NCI-H69 (cell line): ENCODE results near the gene ZNF593OS.

Experiments
- DNase-seq: peaks from one replicate; lab custom pipeline; 2025; lab: John Stamatoyannopoulos, UW

ZNF593OS gene

DNA sequence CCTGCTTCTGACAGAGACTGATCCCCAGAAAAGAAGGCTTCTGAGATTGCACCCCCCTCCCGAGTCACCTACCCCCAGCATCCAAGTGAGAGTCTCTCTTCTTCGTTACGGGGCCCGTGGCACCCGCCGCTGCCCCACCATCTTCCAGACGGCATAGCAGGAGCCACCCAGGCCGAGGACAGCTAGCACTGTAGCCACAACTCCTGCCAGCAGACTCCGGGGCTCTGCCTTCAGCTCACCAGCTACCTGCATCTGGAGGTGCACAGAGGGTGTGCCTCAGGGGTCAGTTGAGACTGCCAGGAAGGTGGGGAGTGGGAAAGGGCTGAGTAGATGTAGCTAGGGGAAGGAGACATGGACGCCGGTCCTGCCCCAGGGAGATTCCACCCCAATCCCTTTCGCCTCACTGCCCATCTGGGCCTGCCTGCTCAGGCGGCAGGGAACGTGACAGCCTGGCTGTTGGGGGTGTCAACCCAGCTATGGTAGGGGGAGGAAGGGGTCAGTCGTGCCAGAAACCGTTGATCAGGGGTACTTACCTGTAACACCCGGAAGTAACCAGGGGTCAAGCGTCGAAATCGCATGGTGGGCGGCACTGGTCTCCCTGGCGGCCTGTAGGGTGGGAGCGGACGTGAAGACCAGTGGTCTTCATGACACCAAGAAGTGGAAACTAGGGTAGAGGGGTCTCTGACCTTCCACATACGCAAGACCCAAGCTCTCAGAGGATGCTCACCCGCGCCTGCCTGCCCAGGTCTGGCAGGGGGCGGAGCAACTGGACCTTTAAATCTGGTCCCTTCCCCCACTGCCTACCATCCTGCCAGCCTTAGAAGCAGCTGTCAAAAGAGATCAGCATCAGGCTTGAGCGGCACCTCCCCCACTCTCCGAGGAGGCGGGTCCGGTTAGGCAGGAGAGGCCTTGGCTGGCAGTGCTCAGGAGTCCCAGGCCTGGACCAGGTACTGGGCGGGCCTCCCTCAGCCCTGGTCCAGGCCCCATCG is at the start of gene ZNF593OS:
Gene ZNF593OS, minus strand, starts transcription at position 749 of the 989 bp plus-strand sequence. Its CDS starts 171 bp downstream, at position 578.
- no peak for DNase-seq

DNA sequence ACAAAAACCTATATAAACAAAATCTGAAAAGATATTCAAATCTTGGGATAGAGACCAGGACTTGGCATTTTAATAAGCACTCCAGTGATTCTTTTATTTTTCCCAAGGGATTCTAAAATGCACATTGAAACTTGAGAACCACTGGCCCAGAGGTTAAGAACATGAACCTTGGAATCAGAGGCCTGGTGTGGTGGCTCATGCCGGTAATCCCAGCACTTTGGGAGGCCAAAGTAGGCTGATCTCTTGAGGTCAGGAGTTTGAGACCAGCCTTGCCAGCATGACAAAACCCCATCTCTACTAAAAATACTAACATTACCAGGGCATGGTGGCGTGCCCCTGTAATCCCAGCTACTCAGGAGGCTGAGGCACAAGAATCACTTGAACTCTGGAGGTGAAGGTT is 49.5 kb upstream of the ZNF593OS start:
- peak; percentile 14 for DNase-seq

DNA sequence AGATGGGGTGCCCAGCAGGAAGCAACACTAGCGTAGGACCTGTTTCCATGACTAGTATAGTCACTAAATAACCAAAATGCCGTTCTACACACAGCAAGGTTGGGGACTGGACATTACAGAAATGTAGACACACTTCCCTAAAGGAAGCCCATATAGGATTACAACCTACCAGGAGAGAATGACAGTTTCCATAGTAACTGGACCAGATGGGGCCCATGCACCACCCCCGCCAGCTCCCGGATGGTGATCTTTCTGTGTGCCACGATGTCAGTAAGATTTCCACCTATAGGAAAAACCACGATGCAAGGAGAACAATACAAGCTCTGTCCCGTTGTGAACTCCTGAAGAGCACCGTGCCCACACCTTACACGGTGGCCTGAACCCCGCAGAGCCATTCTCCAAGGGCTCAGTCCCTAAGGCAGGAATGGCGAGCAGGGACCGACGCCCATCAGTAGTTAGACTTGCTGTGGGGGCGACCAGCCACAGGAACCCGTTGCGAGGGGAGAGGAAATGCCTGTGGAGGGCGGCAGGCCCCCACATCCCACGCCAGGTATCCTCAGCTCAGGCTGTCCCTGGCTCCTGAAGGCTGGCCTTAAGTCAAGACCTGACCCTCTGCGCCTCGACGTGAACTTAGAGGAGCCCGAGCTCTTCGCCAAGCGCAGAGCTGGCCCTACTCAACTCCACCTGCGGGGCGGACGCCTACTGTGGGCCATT is 48.7 kb upstream of the ZNF593OS start:
- DNase-seq, result peak; percentile 66

DNA sequence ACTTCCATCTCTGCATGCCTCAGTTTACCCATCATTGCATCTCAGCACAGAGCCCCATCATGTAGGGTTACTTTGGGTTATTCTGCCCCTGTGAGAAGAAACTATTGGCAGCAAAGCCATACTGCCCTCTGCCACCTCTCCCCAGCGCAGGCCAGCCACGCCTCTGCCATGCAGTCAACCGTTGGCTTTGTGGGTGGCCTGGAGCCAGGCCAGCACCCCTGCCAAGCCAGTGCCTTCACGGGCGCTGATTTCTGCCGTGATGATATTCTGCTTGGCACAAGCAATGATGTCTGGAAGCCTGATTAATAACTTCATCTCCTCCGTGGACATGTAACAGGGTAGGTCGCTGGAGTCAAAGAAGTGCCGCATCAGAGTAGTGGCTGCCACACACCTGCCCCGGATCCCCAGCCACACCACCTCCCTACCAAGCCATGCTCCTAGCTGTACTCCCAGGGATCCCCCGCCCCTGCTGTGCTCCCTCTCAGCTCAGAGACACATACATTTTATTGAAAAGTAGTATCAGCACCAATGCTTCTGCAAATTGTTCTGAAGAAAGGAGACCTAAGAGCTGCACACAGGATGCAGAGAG is 47.4 kb upstream of the ZNF593OS start:
- peak; percentile 71 for DNase-seq

DNA sequence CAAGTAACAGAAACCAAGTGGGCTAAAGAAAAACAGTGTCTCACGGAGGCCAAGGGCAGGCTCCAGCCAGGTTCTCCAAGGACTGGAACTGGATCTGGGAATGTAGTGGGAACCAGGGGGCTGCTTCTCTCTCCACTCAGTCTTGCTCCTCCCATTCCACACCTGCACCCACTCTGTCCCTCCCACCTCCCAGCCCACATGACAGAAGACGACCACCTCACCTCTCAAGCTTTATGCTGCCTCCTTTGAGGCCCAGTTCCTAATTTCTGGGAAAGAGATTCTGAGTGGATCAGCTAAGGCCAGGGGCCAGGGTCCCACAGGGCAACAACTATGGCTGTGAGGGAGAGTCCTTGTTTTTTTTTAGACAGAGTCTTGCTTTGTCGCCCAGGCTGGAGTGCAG is 43.6 kb upstream of the ZNF593OS start:
- DNase-seq, result no peak

DNA sequence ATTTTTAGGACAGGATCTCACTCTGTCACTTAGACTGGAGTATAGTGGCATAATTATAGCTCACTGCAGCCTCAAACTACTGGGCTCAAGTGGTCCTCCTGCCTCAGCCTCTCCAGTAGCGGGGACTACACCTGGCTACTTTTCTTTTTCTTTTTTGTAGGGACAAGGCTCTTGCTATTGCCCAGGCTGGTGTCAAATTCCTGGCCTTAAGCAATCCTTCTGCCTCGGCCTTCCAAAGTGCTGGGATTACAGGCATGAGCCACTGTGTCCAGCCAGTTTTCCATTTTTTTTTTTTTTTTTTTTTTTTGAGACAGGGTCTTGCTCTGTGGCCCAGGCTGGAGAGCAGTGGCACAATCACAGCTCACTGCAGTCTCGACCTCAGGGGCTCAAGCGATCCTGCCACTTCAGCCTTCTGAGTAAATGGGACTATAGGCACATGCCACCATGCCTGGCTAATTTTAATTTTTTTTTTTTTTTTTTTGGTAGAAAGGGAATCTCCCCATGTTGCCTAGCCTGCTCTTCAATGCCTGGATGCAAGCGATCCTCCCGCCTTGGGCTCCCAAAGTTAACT is 41.8 kb upstream of the ZNF593OS start:
- no peak for DNase-seq

DNA sequence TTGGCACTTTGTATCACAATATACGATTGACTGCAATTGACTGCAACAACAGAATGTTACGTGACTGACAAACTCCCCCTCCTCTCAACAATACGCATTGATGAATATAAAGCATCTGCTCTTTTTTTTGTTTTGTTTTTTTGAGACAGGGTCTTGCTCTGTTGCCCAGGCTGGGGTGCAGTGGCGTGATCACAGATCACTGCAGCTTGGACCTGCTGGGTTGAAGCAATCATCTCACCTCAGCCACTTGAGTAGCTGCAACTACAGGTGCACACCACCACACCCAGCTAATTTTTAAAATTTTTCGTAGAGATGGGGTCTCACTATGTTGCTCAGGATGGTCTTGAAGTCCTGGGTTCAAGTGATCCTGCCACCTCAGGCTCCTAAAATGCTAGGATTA is 41.1 kb upstream of the ZNF593OS start:
- no peak for DNase-seq

DNA sequence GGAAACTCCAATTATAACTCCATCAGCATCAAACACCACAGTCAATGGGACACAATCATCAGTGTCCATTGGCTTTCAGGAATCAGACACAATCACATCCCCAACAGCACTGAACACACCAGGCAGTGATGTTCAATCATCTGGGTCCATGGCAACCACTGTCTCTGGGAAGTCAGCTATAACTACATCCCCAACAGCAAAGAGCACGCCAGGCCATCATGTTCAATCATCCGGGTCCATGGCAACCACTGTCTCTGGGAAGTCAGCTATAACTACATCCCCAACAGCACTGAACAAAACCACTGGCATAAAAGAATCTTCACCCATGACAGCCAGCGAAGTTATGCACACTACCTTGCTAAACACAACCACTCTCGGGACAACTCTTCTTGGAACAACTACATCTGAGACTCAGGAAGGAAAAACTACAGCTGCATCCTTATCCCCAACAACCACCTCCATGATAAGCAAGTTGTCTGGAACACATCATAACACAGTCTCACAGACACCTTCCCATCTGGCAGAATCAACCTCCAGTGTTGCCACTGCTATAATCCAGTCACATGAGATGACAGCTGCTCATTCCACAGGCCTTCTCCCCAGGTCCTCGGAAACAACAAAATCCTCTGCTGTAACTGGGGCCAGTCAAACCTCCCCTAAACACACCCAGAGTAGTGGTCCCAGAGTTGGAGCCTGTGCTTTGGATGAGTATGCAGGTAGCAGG is 38.7 kb upstream of the ZNF593OS start:
- DNase-seq, result no peak

DNA sequence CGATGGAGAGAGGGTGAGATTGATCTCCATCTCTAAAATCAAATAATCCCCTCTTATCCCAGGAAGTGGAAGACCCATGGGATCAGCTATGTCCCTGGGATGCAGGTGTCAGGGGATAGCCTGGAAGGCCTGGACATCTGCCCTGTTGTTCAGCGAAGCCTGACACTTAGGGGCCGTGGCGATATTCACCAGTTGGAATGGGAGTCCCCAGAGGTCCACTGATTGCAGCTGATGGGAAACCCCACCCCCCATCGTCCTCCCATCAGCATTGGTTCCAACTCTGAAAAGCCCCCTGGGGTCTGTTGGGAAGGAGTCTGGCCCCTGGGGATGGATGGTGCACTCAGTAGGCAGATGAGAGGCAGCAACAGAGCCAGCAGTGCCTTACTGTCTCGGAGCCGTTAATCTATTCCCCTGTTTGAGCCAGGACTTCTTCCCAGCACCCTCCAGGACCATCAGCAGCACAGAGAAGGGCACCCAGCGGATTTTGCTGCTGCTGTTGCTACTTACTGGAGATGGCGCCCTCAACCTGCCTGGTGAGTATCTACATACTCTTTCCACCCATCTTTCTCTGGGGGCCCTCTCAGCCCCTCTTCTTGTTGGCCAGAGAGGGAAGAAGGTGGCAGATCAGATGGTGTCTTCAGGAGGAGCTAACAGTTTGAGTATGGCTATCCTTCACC is 32.1 kb upstream of the ZNF593OS start:
- DNase-seq, result no peak

DNA sequence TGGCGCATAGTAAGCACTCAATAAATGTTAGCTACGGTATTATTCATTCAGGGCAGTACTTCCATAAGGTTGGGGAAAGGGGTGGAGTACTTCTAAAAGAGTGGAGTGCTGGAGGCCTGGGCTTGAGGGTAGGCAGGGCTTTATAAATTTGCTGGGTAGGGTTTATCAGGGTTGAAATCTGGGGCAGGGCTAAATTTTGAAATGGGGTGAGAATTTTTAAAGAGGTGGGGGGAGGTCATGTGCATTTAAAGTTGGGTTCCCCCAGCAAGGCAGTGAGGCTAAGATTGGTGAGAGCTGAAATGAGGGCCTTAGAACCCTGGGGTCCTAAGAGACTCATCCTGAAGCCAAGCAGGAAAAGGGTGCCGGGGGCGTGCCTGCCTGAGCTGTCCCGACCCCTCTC is 28.8 kb upstream of the ZNF593OS start:
- DNase-seq, result no peak

DNA sequence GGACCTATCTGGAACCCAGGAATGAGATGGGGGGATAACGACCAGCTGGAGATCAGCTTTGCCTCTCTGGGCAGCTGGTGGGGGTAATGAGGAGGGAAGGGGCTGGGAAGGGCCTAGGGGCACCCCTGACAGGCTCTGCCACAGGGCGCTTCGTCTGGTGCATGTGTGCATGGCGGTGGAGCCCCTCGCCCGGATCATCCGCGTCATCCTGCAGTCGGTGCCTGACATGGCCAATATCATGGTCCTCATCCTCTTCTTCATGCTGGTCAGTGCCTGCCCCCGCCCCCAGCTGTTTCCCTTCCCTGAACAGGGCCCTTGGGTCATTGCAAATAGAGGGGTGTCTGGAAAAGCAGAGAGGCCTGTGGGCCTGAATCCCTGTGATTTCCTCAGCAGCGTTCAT is 26.2 kb upstream of the ZNF593OS start:
- no peak for DNase-seq

DNA sequence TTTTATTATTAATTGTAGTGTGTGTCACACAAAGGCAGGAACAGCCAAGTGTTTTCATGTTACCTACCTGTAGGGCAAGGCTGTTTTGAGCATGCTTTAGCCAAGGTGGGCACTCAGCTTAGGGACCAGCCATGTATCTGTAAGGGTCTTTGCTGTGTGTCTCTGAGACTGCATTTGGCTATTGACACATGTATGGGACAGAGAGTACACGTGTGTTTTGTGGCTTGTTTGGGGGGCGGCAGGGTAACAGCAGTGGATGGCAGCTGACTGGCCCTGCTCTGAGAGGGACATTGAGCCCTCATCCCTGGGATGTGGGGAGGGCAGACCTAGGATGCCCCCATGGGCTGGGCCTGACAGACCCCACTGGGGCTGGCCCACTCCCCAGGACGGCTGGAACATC is 25.7 kb upstream of the ZNF593OS start:
- no peak for DNase-seq

DNA sequence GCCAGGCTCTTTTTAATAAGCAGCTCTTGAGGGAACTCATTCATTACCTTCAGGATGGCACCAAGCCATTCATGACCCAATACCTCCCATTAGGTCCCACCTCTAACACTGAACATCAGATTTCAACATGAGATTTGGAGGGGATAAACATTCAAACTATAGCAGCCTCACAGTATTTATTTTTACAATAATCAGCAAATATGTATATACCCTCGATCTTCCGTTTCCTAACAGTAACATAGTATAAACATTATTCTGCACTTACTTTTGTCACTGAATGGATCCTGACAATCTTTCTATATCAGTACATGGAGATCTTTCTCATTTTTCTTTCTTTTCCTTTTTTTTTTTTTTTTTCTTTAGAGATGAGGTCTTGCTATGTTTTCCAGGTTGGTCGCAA is 24.2 kb upstream of the ZNF593OS start:
- DNase-seq, result no peak

DNA sequence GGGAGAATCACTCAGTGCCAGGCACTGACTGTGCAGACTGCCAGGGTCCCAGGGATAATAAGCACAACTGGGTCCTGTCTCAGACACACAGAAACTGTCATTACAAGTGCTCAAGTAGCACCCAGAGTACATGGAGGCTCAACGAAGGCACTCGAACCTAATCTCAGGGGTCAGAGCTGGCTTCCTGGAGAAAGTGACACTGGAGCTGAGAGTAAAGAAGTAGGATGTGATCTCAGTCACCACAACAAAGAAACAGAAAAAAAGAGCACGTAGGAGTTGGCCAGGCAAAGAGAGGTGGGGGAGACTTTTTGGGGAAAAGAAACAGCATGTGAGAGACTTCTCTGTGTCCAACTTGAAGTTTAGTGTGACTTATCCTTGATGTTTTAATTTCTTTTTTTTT is 20.1 kb upstream of the ZNF593OS start:
- DNase-seq, result no peak

DNA sequence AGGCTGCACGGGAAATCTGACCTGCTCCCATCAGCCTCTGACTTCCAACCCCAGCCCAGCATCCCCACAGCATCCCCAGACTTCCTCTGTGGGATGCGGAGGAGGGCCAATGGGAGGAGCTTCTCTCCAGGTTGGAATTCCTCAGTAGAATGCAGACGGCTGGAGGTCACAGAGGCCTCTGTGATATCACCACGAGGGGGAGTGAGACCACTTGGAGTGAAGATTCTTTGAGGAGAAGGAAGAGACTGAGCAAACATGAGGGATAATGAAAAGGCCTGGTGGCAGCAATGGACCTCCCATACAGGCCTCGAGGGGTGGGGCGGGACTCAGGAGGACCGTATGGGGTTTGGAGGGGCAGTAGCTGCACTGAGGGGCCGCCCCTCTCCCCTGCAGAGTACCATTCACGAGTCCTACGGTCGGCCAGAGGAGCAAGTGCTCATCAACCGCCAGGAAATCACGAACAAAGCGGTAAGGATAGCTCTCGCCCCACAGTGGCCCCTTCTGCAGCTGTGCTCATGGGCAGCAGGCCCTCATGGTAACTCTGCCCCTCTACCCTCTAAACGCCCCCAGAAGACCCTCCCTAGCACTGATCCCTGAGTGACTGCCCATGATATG is 18.8 kb upstream of the ZNF593OS start, which contains the start of gene CATSPER4:
Gene CATSPER4, plus strand, starts transcription at position 230 of the 615 bp plus-strand sequence. Its CDS starts 26 bp downstream, at position 256.
- peak; percentile 30 for DNase-seq

DNA sequence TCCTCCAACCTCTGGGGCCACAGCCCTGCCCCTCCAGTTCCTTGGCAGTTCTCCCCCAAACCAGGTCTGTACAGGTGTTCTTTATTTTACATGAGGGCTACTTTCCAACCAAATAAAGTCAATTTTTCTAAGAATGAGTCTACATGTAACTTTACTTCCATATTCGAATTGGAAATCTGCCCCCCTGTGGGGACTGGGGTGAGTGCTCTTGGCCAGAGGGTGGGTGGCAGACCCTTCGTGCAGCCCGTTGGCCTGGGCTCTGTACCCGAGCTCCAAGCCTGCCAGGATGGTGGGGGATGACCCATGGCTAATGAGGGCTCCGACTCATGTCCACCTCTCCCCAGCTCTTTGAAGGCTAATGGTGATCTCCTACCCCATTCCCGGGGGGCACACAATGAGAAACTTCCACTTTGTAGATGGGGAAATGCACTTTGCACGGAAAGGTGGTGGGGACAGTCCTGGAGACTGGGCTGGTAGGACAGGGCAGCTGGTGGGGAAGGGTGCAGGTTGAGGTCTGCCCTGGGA is 18.2 kb upstream of the ZNF593OS start:
- no peak for DNase-seq

DNA sequence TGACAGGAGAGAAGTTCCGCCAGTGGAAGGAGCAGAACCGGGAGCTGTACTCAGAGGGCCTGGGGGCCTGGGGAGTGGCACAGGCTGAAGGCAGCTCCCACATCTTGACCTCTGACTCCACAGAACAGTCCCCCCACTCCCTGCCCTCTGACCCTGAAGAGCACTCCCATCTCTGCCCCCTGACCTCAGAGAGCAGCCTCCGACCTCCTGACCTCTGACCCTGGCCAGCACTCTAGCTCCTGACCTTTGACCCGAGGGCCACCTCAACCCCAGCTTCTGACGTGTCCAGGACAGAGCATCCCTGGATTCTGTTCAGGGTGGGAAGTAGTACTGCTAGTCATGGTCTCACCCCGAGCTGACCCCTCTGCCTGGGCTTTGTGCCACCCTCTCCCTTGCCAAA is 17.7 kb upstream of the ZNF593OS start:
- DNase-seq, result no peak

DNA sequence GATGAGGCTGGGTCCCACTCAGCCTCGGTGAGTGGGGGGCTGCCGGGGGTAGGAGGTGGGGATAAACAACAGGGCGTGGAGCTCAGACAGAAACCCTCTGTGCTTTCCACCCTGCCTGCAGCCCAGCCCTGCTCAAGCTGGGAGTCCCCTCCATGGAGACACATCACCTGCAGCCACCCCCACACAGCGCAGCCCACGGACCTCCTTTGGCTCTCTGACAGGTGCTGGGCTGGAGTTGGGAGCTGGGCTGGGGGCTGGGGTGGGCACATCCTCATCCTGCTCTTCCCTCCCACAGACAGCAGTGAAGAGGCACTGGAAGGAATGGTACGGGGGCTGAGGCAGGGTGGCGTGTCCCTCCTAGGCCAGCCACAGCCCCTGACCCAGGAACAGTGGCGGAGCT is 16.8 kb upstream of the ZNF593OS start:
- DNase-seq, result no peak

DNA sequence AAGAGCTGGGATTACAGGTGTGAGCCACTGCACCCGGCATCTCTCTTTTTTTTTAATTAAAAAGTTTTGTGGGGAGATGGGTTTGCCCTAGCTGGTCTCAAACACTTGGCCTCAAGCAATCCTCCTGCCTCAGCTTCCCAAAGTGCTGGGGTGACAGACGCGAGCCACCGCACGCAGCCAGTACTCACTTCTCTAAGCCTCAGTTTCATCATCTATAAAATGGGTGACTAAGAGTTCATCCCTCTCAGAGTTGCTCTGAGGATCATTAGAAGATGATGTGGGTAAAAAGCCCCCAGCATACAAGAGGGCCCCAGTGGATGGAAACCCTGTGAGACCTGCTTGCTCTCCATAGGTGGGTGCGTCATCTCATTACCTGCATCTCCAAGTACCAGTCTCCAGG is 16.2 kb upstream of the ZNF593OS start:
- DNase-seq, result no peak

DNA sequence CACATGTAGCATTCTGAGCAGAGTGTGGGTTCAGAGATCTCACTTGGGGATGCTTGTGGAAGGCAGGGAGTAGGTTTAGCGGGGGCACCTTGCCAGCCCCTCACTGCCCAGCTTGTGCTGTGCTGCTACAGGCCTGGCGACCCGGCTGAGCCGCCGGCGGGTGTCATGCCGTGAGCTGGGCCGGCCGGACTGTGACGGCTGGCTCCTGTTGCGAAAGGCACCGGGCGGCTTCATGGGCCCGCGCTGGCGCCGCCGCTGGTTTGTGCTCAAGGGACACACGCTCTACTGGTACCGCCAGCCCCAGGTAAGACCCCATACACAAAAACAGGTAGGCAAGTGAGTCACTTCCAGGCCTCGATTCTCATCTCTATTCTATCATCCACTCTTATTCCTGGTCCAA is 13.3 kb upstream of the ZNF593OS start:
- no peak for DNase-seq
